ENCODE measurements around the gene CCDC33.

CCDC33 gene

GRCh38 chr15:74275957-74276356 is 39.8 kb downstream of the CCDC33 start:
- POLR2A ChIA-PET: no interaction called here

GRCh38 chr15:74276560-74276959 is 40.4 kb downstream of the CCDC33 start:
- no peaks in the 10 kb centered on the region for H3K9me3 ChIP-seq (ENCODE audit: control insufficient read depth, insufficient read depth, low read depth, low read length)
- H3K36me3 ChIP-seq (ENCODE audit: control insufficient read depth in 2 of 2, insufficient read depth in 1 of 2, low read length in 2 of 2): no peaks in the 10 kb centered on the region
- TF ChIP-seq ZFHX2 (tag by site-specific recombination; conservative IDR thresholded peaks at IDR 0.05): peak; percentile 88
- TF ChIP-seq GLI2 (tag by site-specific recombination; IDR thresholded peaks at IDR 0.05; ENCODE audit: borderline replicate concordance, low read depth): no peak
- TF ChIP-seq EGR2 (tag by site-specific recombination; IDR thresholded peaks at IDR 0.05; ENCODE audit: low read depth): peak; percentile 87
- TF ChIP-seq ZNF211 (tag by site-specific recombination; IDR thresholded peaks at IDR 0.05; ENCODE audit: low read depth): no peak
- H3K4me1 ChIP-seq (ENCODE audit: control insufficient read depth, insufficient read depth, low read length): no peaks in the 10 kb centered on the region
- H3K4me3 ChIP-seq (ENCODE audit: low read depth, low read length): no peak overlapping the region
- POLR2A ChIA-PET: no interaction called here
- CTCF ChIA-PET: no interaction called here
- no peak overlapping the region for H3K27ac ChIP-seq (ENCODE audit: extremely low read depth, low read depth, low read length)

More at GRCh38 chr15:74275957-74276356, 39.8 kb downstream of the CCDC33 start:
- Histone ChIP-seq H3K27ac (ENCODE audit: extremely low read depth, low read depth, low read length) (no peak overlapping the region), H3K4me3 (ENCODE audit: low read depth, low read length) (no peak overlapping the region), H3K36me3 (ENCODE audit: control insufficient read depth in 2 of 2, insufficient read depth in 1 of 2, low read length in 2 of 2) (no peaks in the 10 kb centered on the region), H3K4me1 (ENCODE audit: control insufficient read depth, insufficient read depth, low read length) (no peaks in the 10 kb centered on the region), H3K9me3 (ENCODE audit: control insufficient read depth, insufficient read depth, low read depth, low read length) (no peaks in the 10 kb centered on the region)
- TF ChIP-seq ZNF184 (tag by site-specific recombination; IDR thresholded peaks at IDR 0.05) (no peak), SP2 (tag by site-specific recombination; IDR thresholded peaks at IDR 0.05) (peak; percentile 35), BCL11B (tag by site-specific recombination; IDR thresholded peaks at IDR 0.05; ENCODE audit: low read depth) (no peak), ZXDB (tag by site-specific recombination; IDR thresholded peaks at IDR 0.05) (no peak), ZBTB6 (tag by site-specific recombination; IDR thresholded peaks at IDR 0.05) (no peak), SP7 (tag by site-specific recombination; IDR thresholded peaks at IDR 0.05) (no peak)
- CTCF ChIA-PET: interaction anchor here (0.5 to 1.2 kb wide), 2 partner anchors 11 to 459 kb away, joined by 4 read pairs; no protein-coding TSS in a partner anchor

GRCh38 chr15:74277242-74277810 is 41.2 kb downstream of the CCDC33 start:
- H3K4me3 ChIP-seq (ENCODE audit: low read depth, low read length): no peak overlapping the region
- CTCF ChIA-PET: interaction anchor here (1.0 kb wide), 1 partner anchor 30 kb away, joined by 3 read pairs; no protein-coding TSS in a partner anchor
- no peaks in the 10 kb centered on the region for H3K4me1 ChIP-seq (ENCODE audit: control insufficient read depth, insufficient read depth, low read length)
- no peak overlapping the region for H3K27ac ChIP-seq (ENCODE audit: extremely low read depth, low read depth, low read length)
- H3K9me3 ChIP-seq (ENCODE audit: control insufficient read depth, insufficient read depth, low read depth, low read length): no peaks in the 10 kb centered on the region
- POLR2A ChIA-PET: no interaction called here
- TF ChIP-seq ZNF704 (tag by site-specific recombination; IDR thresholded peaks at IDR 0.05) (no peak), EGR2 (tag by site-specific recombination; IDR thresholded peaks at IDR 0.05; ENCODE audit: low read depth) (peak; percentile 91), BCL11B (tag by site-specific recombination; IDR thresholded peaks at IDR 0.05; ENCODE audit: low read depth) (no peak), ZFHX2 (tag by site-specific recombination; conservative IDR thresholded peaks at IDR 0.05) (peak; percentile 93)
- no peaks in the 10 kb centered on the region for H3K36me3 ChIP-seq (ENCODE audit: control insufficient read depth in 2 of 2, insufficient read depth in 1 of 2, low read length in 2 of 2)

GRCh38 chr15:74278207-74278606 is 42.1 kb downstream of the CCDC33 start:
- peak; percentile 50 for TF ChIP-seq ZIC2 (tag by site-specific recombination; IDR thresholded peaks at IDR 0.05)
- TF ChIP-seq ZNF157 (tag by site-specific recombination; IDR thresholded peaks at IDR 0.05): no peak
- CTCF ChIA-PET: interaction anchor here (1.0 kb wide), 1 partner anchor 29 kb away, joined by 3 read pairs; no protein-coding TSS in a partner anchor
- POLR2A ChIA-PET: no interaction called here
- no peak overlapping the region for H3K27ac ChIP-seq (ENCODE audit: extremely low read depth, low read depth, low read length)
- H3K36me3 ChIP-seq (ENCODE audit: control insufficient read depth in 2 of 2, insufficient read depth in 1 of 2, low read length in 2 of 2): no peaks in the 10 kb centered on the region
- no peaks in the 10 kb centered on the region for H3K9me3 ChIP-seq (ENCODE audit: control insufficient read depth, insufficient read depth, low read depth, low read length)
- H3K4me1 ChIP-seq (ENCODE audit: control insufficient read depth, insufficient read depth, low read length): no peaks in the 10 kb centered on the region
- H3K4me3 ChIP-seq (ENCODE audit: low read depth, low read length): no peak overlapping the region
